Stimulated activated CD8-positive, alpha-beta memory T cell treated with anti-CD3 and anti-CD28 coated beads, Interleukin-7, amount 100 ng/mL, for 24 hours (primary cell): ENCODE results near the gene TMEM184C.

Source experiments
- DNase-seq: peaks from one replicate; pipeline ENCODE4 v3.0.0-alpha.2; 2020; ENCODE audit warnings: low read depth

Gene TMEM184C

DNA sequence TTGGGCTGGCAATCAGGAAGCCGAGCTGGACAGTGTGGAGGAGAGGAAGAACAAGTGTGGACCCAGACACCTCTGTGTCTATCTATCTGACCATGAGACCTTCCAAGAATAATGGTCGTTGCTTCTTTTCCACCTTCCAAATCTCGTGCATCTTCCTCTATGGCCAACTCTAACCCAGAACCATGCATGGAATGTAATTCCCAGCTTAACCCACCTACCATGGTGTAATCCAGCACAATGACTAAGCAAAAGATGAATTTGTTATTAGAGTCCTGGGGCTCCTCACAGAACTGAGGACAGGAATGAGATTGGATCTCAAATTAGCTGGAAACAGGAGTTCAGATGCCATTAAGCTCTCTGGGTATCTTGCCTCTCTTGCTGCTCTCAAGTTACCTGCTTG is 17.4 kb upstream of the TMEM184C start:
- no peak for DNase-seq

DNA sequence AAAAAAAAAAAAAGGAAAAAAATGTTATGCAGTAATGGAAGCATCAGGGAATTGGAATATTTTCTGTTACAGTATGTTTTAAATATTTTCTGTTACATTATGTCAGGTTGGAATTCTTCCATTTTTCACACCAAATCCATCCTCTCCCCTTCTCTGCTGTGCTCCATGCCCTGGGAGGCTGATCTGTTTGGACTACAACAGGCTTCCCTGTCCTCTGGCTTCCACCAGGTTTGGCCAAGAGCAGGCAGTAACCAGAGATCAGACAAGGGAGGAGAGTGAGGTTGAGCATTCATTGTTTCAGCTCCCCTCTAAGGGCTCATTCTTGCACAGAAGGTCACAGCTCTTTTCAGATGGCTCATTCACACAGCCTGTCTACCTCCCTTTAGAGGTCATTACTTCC is 11.7 kb upstream of the TMEM184C start:
- DNase-seq, result no peak

DNA sequence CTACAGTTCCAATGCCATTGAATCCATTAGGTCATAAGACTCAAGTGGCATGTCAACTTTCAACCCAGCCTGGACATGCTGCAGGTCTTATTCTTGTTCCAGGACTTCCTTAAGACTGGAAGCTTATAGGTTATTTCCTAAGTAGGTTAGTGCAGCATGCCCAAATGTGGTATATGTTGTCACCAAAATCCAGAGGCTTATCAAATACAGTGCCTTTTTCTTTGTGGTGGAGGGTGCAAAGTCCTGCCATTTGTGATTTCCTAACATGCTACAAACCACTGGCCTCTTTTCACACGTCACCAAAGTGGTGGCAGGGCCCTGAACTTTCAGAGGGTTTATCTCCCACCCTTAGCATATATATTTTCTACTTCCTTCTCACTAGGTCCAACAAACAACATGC is 9.7 kb upstream of the TMEM184C start:
- no peak for DNase-seq

DNA sequence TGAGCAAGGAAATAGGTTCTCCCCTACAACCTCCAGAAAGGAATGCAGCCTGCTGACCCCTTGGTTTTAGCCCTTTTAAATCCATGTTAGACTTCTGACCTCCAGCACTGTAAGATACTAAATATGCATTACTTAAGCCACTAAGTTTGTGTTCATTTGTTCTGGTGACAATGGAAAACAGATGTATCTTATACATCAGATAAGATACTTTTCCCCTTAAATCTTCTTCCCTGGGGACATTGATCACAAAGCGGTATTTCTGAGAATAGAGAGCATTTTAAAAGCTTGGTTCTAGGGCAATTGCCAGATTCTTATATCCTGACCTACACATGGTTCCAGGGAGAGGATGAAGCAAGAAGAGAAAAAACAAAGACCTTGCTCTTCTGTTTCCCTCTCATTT is 6.5 kb upstream of the TMEM184C start:
- no peak for DNase-seq

DNA sequence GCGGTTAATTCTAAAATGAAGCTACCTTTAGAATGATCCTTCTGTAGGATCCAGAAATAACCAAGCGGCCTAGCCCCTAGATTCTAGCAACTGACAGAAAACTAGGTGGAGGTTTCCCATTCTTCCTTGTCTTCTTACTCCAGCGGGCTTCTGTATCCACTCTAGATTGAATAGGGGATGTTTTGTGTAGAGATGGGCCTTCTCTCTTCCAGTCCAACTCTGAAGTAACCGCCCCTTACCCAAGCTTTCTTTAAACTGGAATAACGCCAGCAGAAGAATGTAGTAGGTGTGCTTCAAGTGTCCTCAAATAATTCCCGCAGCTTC is 386 bp upstream of the TMEM184C start:
- DNase-seq, result no peak

DNA sequence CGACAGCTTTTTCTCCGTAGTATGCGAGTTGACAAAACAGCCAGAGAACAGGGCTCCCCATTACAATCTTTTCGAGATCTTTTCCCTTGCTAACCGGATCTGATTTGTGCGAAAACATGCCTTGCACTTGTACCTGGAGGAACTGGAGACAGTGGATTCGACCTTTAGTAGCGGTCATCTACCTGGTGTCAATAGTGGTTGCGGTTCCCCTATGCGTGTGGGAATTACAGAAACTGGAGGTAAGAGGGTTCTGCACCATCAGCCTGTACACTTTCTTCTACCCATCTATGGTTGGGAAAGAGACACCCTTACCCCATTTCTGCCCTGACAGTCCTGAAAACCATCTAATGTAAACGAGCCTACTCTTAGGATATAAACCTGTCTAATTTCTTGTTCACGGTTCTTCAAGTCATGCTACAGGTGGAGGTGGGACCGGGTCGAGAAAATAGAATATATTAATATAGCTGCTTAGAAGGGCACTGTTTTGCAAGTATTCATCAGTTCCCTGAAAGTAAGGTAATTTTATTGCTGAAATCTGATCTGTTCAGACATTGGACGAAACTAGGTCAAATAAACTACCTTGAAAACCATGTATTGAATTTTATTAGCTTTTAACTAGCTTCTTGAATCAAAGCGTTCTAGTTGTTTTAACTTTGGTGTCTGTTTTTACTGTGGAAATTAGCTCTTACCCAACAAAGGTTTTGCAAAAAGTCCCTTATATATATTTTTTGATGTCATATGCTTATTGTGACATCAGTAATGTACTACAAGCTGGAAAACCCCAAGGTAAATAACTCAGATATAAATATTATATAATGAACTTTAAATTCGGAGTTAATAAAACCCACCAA is 869 bp downstream of the TMEM184C start:
- DNase-seq, result no peak

DNA sequence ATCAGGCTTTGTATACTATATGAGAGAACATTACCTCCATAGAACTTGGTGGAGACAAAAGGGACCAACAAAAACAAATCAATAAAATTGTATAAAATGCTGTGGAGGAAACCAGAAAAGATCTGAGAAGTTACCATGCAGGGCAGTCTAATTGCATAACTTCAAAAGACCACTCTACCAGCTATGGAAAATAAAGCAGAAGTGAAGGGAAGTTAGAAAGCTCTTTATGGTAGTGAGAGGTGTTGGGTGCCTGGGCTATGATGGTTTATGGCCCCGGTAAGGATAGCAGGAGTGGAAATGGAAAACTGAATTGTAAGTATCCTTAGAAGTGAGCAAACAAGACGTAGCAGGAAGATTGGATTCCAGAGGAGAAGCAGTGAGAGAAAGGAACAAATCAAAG is 3.1 kb downstream of the TMEM184C start:
- no peak for DNase-seq

DNA sequence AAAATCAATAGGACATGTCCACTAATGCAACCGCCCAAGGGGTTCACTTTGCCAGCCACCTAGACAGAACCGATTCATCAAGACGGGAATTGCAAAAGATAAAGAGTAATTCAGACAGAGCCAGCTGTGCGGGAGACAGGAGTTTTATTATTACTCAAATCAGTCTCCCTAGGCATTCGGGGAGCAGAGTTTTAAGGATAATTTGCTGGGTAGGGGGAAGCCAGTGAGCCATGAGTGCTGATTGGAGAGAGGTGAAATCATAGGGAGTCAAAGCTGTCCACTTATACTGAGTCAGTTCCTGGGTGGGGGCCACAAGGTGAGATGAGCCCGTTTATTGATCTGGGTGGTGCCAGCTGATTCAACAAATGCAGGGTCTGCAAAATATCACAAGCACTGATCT is 8.5 kb downstream of the TMEM184C start:
- DNase-seq, result no peak

DNA sequence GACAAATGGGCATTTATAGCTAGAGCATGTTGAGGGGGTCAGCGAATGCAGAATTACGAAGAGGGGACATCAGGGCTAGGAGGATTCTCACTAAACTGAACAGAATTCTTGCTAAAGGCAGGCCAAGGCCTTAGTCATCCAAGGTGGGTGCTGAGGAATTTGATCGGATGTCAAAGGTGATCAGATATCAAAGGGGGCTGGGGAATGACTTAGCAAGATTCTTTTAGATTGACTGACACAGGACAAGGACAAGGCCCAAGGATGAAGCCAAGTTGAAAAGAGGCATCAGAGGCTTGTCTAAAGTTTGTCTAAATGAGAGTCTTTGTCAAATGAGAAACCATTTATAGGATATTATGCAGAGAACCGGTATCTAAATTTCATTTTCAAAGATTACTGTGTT is 9.7 kb downstream of the TMEM184C start:
- no peak for DNase-seq

DNA sequence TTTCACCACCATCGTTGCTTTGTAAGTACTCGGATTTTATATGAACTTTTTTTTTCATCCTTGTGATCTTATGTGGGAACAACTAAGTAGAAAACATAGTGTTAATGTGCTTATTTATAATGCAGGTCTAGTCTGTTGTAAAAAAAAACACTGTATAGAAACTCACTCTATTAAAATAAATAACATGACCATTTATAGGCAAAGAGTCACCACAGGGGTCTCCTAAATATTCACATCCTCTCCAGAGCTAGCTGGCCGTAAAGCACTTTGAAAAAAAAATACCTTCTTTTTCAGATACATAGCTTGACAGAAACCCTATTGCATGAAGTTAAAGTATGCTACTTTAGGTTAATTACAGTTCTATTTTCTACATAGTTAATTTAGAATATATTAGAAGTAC is 11.2 kb downstream of the TMEM184C start:
- DNase-seq, result no peak

DNA sequence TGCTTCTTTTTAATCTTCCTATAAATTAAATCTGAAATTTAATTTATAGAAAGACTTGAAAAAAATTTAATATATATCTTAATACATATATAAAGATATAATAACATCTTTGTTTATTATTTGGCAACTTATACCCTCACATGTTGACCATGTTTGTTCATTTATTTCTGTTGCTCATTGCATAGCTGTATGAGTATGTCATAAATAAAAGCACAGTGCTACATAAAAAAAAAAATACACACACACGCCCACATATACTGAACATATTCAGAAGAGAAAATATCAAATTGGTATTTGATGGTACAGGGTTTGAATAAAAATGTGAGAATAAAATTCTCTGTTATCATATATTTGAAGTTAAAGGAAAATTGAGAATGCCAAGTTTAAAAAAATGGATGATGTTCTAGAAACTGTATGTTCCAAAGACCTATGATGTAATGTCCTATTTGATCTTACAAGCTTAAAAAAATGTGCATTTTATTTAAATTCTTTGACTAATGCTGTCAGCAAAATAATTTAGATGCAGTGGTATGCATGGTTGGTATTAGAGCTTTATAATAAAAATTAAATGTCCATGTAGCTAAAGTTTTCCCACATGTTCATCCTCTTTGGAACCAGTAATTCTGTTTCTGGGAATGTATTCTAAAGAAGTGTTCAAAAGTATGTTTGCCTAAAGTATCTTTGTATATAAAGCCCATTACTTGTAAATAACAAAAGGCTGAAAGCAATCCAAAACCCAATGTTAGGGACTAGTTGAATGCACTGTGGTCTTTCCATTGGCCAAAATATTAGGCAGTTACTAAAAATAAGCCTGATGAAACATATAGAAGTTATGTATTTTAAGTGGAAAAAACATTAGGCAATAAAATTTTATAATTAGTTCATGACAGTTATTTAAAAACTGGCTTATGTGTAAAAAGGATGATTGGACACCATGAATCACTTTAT is 12.9 kb downstream of the TMEM184C start:
- DNase-seq, result no peak

DNA sequence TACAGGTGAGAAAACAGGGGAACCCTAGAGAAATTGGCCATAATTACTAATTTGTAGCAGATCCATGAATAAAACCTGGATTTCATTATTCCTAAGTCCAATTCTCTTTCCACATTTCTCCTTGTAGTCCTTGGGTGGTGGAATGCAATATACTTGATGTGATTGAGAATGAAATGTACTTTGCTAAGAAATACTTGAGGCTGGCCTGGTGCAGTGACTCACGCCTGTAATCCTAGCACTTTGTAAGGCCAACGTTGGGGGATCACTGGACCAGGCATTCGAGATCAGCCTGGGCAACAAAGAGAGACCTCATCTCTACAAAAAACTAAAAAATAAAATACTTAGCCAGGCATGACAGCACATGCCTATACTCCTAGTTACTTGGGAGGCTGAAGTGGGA is 15.9 kb downstream of the TMEM184C start:
- no peak for DNase-seq

DNA sequence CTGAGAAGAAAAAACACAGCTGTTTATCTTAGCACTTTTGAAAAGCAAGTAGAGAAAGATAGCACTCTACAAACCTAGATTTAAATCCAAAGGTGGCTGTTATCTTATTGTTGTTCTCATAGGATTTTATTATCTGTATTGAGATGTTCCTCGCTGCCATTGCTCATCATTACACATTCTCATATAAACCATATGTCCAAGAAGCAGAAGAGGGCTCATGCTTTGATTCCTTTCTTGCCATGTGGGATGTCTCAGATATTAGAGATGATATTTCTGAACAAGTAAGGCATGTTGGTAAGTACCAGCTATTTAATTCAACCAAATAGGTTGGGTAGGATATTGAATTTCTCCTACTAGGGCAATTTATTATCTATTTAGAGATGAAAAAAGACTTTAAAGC is 16.4 kb downstream of the TMEM184C start:
- DNase-seq, result no peak

DNA sequence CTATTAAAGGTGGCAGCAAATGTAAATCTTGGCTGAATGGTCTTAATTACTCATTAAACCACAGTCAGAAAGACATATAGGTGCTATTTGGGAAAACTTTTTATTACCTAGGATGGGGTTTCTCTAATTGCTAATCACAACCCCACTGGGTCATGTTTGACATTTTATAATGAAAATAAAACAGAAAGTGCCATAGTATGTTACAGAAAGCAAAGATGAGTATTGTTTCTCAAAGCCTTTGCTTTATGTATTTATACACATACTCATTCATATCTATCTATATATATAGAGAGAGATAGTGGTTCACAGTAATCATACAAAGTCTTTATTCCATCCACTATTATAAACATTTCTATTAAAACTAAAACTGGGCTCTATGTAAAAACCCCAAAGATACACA is 18.2 kb downstream of the TMEM184C start:
- no peak for DNase-seq

DNA sequence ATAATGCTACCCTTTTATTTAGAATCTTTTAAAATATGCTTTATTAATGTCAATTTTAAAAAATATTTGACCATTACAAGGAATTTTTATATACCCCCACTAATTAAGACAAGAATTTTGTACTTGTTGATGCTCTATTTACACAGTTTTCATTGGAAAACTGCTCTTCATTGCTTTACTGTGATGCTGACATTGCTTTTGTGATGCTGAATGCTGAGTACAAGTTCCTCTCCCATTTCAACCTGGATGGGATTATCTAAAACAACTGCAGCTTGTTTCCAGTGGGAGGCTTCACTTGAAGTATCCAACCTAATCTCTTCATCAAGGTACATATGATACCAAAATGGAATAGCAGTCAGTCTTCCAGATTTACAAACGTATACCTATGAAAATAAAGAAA is 21.2 kb downstream of the TMEM184C start:
- no peak for DNase-seq

DNA sequence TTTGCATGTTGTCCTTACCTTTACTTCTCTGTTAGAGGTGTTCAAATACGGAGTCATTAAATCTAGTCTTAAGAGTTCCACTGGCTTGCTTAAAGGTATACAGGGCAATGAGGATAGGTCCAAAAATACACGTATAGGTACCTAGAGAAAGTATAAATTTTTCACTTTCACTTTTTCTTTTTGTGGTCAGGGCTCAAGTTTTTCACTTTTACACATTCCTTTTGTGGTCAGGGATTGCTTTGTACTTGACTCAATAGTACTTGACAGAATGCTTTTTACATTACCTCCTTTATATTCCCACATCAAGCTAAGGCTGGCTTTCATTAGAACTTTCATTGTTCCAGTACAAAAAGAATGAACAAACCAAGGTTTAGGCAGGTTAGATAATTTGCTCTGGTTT is 21.7 kb downstream of the TMEM184C start:
- DNase-seq, result no peak

DNA sequence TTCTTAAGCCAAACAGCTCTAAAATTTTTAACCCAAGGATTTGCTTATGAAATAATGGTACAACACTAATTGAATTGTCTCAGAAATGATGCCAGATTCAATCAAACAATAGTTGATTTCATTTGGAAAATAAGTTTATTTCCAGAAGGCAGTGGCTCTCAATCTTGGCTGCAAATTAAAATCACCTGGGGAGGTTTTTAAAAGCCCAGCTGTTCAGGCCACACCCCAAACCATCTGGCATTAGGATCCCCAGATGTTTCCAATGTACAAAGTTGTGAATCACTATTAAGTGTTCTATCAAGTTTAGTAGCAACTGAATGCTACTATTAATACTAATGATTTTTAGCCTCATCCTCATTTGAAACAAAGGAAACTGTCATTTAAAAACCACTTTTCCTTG is 22.2 kb downstream of the TMEM184C start:
- DNase-seq, result no peak

DNA sequence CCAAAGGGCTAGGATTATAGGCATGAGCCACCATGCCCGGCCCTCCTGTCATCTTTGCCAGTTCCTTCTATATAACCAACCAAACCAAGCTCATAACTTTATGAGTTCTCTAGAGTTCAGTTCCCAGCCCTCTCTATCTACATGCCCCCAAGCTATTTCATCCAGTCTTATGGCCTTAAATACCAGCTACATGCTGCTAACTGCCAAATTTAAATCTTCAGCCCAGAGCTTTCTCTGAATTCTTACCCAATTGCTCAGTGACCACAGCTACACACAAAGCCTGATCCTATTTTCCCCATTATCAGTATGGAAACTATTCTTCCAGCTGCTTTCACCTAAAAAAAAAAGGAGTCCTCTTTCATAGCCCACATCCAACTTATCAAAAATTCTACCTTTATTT is 23.1 kb downstream of the TMEM184C start:
- no peak for DNase-seq

DNA sequence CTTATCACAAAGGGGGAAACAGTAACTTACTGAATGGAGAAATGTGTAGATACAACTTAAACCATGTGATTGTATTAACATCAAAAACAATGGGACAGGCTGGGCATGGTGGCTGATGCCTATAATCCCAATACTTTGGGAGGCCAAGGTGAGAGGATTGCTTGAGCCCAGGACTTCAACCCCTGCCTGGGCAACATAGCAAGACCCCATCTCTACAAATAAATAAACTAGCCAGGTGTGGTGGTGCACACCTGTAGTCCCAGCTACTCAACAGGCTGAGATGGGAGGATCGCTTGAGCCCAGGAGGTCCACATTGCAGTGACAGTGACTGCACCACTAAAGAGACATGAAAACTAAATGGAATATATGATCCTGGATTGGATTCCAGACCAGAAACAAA is 26.4 kb downstream of the TMEM184C start:
- no peak for DNase-seq

DNA sequence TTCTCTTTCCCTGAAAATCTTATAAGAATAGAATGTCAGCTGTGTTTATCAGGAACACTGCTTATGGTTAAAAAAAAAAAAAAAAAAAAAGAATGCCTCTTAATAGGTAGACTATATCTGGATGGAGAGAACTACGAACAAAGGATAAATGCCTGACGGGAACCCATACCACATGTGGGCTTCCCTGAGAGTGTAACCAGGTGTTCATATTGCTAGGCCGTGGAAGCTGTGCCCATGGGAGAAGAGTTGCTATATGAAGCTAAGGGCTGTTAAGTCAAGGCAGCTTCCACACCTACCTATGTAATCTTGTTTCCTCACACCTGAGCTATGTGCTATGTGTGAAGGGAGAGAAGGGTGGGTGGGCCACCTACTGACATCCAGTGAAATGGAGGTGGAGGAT is 27.3 kb downstream of the TMEM184C start:
- DNase-seq, result no peak

DNA sequence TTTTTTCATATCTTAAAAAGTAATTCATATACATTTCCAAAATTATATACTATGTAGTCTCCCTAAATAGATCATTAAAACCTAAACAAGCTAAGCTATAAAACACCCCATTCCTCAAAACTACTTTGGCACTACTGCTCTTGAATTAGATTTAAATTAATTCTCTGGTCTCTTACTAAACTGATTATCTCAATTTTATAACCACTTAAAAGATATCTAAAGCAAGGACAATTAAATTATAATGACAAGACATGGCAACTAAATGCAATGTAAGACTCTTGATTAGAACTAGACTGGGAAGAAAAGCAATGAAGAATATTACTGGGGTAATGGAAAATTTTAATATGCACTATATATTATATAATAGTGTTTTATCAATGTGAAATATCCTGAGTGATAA is 27.9 kb downstream of the TMEM184C start:
- no peak for DNase-seq

DNA sequence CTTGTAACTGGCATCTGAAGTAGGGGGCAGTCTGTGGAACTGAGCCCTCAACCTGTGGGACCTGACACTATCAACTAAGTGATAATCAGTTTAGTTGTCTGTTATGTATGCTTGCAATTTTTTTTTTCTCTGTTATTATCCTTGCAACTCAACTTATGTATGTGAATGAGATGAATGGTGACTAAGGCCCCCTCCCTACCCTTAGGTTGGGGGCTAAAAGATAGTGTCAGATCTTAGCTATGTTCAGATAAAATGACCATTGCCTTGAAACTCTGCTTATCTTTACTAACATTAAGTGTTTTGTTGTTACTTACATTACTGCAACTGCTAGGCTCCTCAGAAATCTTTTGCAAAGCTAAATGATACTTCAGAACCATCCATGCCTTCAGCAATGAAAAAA is 31.5 kb downstream of the TMEM184C start:
- no peak for DNase-seq

DNA sequence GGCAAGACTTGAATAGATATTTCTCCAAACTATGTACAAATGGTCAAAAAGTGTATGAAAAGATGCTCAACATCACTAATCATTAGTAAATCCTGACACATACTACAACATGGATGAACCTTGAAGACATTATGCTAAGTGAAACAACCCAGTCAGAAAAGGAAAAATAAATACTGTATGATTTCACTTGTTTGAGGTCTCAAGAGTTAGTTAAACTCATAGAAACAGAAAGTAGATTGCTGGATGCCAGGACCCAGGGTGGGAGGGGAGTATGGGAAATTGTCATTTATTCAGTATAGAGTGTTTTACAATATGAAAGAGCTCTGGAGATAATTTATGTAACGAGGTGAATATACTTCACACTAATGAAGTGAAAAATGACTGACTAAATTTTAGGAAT is 34.4 kb downstream of the TMEM184C start:
- no peak for DNase-seq

DNA sequence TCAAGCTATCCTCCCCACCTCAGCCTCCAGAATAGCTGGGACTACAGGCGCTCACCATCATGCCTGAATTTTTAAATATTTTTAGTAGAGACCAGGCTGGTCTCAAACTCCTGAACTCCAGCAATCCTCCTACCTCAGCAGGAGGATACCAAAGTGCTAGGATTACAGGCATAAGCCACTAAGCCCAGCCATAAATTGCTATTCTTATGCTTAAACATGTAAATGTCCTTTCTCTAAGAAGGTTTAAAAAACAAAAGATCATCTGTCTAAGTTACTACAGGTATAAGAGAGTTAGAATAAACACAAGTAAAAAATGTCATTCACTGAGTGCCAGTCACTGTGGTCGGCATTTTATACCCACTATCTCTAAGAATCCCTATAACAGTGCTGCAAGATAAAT is 38.4 kb downstream of the TMEM184C start:
- DNase-seq, result no peak
